ENCODE data around the gene GABRG2. TPM values are rescaled to one million over a fixed set of nuclear protein-coding genes. Genes with fewer than 3 reads are reported as not detected.

The GABRG2 gene
- polyA plus RNA-seq, 1 donor from 2014 or later: 35.8 TPM

DNA sequence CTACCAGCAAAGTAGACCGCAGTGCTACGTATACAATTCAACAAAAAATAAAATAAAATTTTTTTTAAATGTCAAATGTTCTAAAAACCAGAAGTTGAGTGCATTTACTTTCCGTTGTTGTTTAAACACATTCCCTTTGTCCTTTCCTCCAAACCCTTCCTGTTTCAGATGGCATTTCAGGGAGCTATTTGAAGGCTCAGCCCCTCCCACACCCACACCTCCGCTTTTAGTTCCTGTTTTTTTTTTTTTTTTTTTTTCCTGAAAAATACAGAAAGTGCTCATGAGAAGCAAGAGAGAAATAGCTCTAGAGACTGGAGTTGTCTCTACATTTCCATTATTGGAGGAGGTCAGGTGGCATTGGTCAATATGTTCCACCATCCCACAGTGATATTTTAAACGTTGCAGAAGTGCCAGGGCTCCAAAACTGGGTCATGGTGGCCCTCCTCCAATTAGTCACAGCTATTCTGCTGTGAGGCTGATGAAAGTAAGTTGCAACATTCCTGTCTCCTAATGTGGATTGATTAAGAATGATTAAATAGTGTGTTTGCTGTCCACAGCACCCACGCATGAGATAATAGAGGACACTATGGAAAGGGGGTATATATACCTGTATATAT lies 106.9 kb downstream of the GABRG2 start:
- H3F3A ChIP-seq (ENCODE audit: insufficient read depth, low read length, poor library complexity, severe bottlenecking): no peaks in the 10 kb centered on the region
- H3K9me3 ChIP-seq (ENCODE audit: low read length): no peaks in the 10 kb centered on the region
- H4K20me1 ChIP-seq (ENCODE audit: insufficient read depth): no peaks in the 10 kb centered on the region
- no peak overlapping the region for H3K27ac ChIP-seq (ENCODE audit: low read length)
- no peaks in the 10 kb centered on the region for H3K36me3 ChIP-seq (ENCODE audit: insufficient read depth, low read length)
- TF ChIP-seq RAD21 (conservative IDR thresholded peaks at IDR 0.05) (no peak), TAF1 (IDR thresholded peaks at IDR 0.05; ENCODE audit: low read depth) (no peak), SMC3 (conservative IDR thresholded peaks at IDR 0.05; ENCODE audit: poor library complexity) (no peak), EZH2 (IDR thresholded peaks at IDR 0.05; ENCODE audit: borderline replicate concordance, insufficient read depth, low read length, poor library complexity, severe bottlenecking) (no peak), EP300 (conservative IDR thresholded peaks at IDR 0.05; ENCODE audit: poor library complexity, severe bottlenecking) (no peak), MXI1 (conservative IDR thresholded peaks at IDR 0.05; ENCODE audit: poor library complexity, severe bottlenecking) (no peak), POLR2AphosphoS5 (IDR thresholded peaks at IDR 0.05) (no peak)
- TF ChIP-seq, protein P1, sequence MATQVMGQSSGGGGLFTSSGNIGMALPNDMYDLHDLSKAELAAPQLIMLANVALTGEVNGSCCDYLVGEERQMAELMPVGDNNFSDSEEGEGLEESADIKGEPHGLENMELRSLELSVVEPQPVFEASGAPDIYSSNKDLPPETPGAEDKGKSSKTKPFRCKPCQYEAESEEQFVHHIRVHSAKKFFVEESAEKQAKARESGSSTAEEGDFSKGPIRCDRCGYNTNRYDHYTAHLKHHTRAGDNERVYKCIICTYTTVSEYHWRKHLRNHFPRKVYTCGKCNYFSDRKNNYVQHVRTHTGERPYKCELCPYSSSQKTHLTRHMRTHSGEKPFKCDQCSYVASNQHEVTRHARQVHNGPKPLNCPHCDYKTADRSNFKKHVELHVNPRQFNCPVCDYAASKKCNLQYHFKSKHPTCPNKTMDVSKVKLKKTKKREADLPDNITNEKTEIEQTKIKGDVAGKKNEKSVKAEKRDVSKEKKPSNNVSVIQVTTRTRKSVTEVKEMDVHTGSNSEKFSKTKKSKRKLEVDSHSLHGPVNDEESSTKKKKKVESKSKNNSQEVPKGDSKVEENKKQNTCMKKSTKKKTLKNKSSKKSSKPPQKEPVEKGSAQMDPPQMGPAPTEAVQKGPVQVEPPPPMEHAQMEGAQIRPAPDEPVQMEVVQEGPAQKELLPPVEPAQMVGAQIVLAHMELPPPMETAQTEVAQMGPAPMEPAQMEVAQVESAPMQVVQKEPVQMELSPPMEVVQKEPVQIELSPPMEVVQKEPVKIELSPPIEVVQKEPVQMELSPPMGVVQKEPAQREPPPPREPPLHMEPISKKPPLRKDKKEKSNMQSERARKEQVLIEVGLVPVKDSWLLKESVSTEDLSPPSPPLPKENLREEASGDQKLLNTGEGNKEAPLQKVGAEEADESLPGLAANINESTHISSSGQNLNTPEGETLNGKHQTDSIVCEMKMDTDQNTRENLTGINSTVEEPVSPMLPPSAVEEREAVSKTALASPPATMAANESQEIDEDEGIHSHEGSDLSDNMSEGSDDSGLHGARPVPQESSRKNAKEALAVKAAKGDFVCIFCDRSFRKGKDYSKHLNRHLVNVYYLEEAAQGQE (IDR thresholded peaks at IDR 0.05; ENCODE audit: borderline replicate concordance): no peak
- TF ChIP-seq, protein P2, sequence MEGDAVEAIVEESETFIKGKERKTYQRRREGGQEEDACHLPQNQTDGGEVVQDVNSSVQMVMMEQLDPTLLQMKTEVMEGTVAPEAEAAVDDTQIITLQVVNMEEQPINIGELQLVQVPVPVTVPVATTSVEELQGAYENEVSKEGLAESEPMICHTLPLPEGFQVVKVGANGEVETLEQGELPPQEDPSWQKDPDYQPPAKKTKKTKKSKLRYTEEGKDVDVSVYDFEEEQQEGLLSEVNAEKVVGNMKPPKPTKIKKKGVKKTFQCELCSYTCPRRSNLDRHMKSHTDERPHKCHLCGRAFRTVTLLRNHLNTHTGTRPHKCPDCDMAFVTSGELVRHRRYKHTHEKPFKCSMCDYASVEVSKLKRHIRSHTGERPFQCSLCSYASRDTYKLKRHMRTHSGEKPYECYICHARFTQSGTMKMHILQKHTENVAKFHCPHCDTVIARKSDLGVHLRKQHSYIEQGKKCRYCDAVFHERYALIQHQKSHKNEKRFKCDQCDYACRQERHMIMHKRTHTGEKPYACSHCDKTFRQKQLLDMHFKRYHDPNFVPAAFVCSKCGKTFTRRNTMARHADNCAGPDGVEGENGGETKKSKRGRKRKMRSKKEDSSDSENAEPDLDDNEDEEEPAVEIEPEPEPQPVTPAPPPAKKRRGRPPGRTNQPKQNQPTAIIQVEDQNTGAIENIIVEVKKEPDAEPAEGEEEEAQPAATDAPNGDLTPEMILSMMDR (IDR thresholded peaks at IDR 0.05; ENCODE audit: poor library complexity, severe bottlenecking): no peak
- no peak overlapping the region for H3K9ac ChIP-seq (ENCODE audit: low read length)
- H3K27me3 ChIP-seq (ENCODE audit: insufficient read depth, low read depth, low read length): no peaks in the 10 kb centered on the region
- H2AFZ ChIP-seq (ENCODE audit: low read depth, low read length): no peak overlapping the region
- H3K79me2 ChIP-seq (replicated peaks; ENCODE audit: insufficient read depth, low read length): no peaks in the 10 kb centered on the region
- no peak overlapping the region for H3K4me2 ChIP-seq (ENCODE audit: low read length)
- no peaks in the 10 kb centered on the region for H3K9me2 ChIP-seq (ENCODE audit: insufficient read depth, low read length)
- no peak overlapping the region for H3K4me3 ChIP-seq (ENCODE audit: low read length)

DNA sequence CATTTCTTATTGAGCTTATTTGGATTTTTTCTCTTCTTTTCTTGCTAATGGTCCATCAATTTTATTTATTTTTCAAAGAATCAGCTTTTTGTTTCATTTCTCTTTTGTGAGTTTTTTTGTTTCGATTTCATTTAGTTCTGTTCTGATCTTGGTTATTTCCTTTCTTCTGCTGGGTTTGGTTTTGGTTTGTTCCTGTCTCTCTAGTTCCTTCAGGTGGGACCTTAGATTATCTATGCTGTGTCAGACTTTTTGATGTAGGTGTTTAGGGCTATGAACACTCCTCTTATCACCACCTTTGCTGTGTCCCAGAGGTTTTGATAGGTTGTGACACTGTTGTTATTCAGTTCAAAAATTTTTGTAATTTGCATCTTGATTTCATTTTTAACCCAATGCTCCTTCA lies 119.8 kb downstream of the GABRG2 start:
- H3K27me3 ChIP-seq (ENCODE audit: insufficient read depth, low read depth, low read length): no peaks in the 10 kb centered on the region
- no peak overlapping the region for H2AFZ ChIP-seq (ENCODE audit: low read depth, low read length)
- no peak overlapping the region for H3K4me2 ChIP-seq (ENCODE audit: low read length)
- H3K27ac ChIP-seq (ENCODE audit: low read length): no peak overlapping the region
- H3K9me2 ChIP-seq (ENCODE audit: insufficient read depth, low read length): no peaks in the 10 kb centered on the region
- H4K20me1 ChIP-seq (ENCODE audit: insufficient read depth): no peaks in the 10 kb centered on the region
- TF ChIP-seq EZH2 (IDR thresholded peaks at IDR 0.05; ENCODE audit: borderline replicate concordance, insufficient read depth, low read length, poor library complexity, severe bottlenecking) (no peak), MXI1 (conservative IDR thresholded peaks at IDR 0.05; ENCODE audit: poor library complexity, severe bottlenecking) (no peak), POLR2AphosphoS5 (IDR thresholded peaks at IDR 0.05) (no peak), SMC3 (conservative IDR thresholded peaks at IDR 0.05; ENCODE audit: poor library complexity) (no peak), RAD21 (conservative IDR thresholded peaks at IDR 0.05) (no peak), TAF1 (IDR thresholded peaks at IDR 0.05; ENCODE audit: low read depth) (no peak), EP300 (conservative IDR thresholded peaks at IDR 0.05; ENCODE audit: poor library complexity, severe bottlenecking) (no peak)
- TF ChIP-seq, protein P2 (IDR thresholded peaks at IDR 0.05; ENCODE audit: poor library complexity, severe bottlenecking): no peak
- TF ChIP-seq, protein P1 (IDR thresholded peaks at IDR 0.05; ENCODE audit: borderline replicate concordance): no peak
- H3K79me2 ChIP-seq (replicated peaks; ENCODE audit: insufficient read depth, low read length): no peaks in the 10 kb centered on the region
- H3K9me3 ChIP-seq (ENCODE audit: low read length): peaks cover 3% of the 10 kb centered on the region
- H3K9ac ChIP-seq (ENCODE audit: low read length): no peak overlapping the region
- no peaks in the 10 kb centered on the region for H3F3A ChIP-seq (ENCODE audit: insufficient read depth, low read length, poor library complexity, severe bottlenecking)
- no peaks in the 10 kb centered on the region for H3K36me3 ChIP-seq (ENCODE audit: insufficient read depth, low read length)
- no peak overlapping the region for H3K4me3 ChIP-seq (ENCODE audit: low read length)
